K562 (cell line): ENCODE measurements around the gene IRF5. TPM values are rescaled to one million over a fixed set of nuclear protein-coding genes. Genes with fewer than 3 reads are reported as not detected.
A peak's percentile ranks its signal among the peaks of the same experiment; 100 is the strongest.

Source experiments
- ATAC-seq: fragments of 200-7000 bp; cut with Tn5 transposase; 3 replicates; pipeline ENCODE4 v1.9.1; 2020; ENCODE audit warnings: moderate library complexity
- BruUV-seq: library from RNA; stranded (reverse); fragments of 400-500 nt; replicated peaks from 2 replicates; lab custom pipeline; 2021; lab: Mats Ljungman, UMichigan
- CTCF ChIA-PET: fragments of 300-600 bp; formaldehyde crosslinking; extraction: SDS; loops from one replicate; lab custom pipeline; 2021; ENCODE audit warnings: low intra/inter-chr PET ratio; lab: Yijun Ruan, JAX
- POLR2A ChIA-PET: fragments of 300-600, 350-650 bp; sonication (Branson Sonifier 250); formaldehyde crosslinking; extraction: SDS; loops from one replicate; lab custom pipeline; 2021; ENCODE audit warnings: antibody characterized with exemption, inconsistent platforms; lab: Yijun Ruan, JAX
- DNase-seq, 4 experiments: peaks; one replicate each; pipeline versions ENCODE4 v3.0.0 to v3.0.0-alpha.2; 2011 to 2018; ENCODE audit warnings: low spot score in 3 of 4, mixed read lengths in 3 of 4; ENCODE audit errors: extremely low read depth in 1 of 4
- FAIRE-seq: peaks from 2 replicates; lab custom pipeline; 2011; peaks lifted over from hg19 to GRCh38; lab: Jason Lieb, UNC
- H2AFZ ChIP-seq: 2 replicates; pipeline ENCODE4 v1.6.0; 2011; ENCODE audit warnings: low read depth, low read length, control low read depth, inconsistent platforms
- H3K27ac ChIP-seq: fragments of 200-600 bp; 3 replicates; pipeline ENCODE4 v1.8.0; 2011; ENCODE audit warnings: low read depth, mild to moderate bottlenecking, control low read depth, inconsistent platforms, low read length, moderate library complexity, mixed read lengths; ENCODE audit errors: extremely low read depth
- H3K27me3 ChIP-seq, 2 experiments: fragments of 300-600 bp in 1 of 2; 2 replicates in 1 of 2; 3 replicates in 1 of 2; pipeline versions ENCODE4 v1.6.0 to v1.8.0; 2011; ENCODE audit warnings: inconsistent platforms in 2 of 2, low read length in 2 of 2, mild to moderate bottlenecking in 1 of 2, mixed read lengths in 1 of 2, moderate library complexity in 1 of 2; ENCODE audit not compliant: control insufficient read depth in 2 of 2, insufficient read depth in 2 of 2
- H3K36me3 ChIP-seq: fragments of 300-600 bp; 3 replicates; pipeline ENCODE4 v1.8.0; 2011; ENCODE audit warnings: mild to moderate bottlenecking, low read length, inconsistent platforms; ENCODE audit not compliant: control insufficient read depth, insufficient read depth
- H3K4me1 ChIP-seq, 2 experiments: fragments of 200-600 bp in 1 of 2; replicated peaks in 1 of 2; 2 replicates in 1 of 2; 3 replicates in 1 of 2; pipeline versions ENCODE4 v1.5.1 to v1.8.0; 2011; ENCODE audit warnings: inconsistent platforms in 2 of 2, low read length in 2 of 2, mild to moderate bottlenecking in 1 of 2, mixed read lengths in 1 of 2, moderate library complexity in 1 of 2; ENCODE audit not compliant: control insufficient read depth in 2 of 2, insufficient read depth in 2 of 2
- H3K4me2 ChIP-seq: 2 replicates; pipeline ENCODE4 v1.6.1; 2011; ENCODE audit warnings: low read length, control low read depth, inconsistent platforms, mixed read lengths; ENCODE audit not compliant: insufficient read depth
- H3K4me3 ChIP-seq: fragments of 200-600 bp; sonication (generic), shearing (Covaris generic); 2 replicates; pipeline ENCODE4 v1.5.1; 2016; ENCODE audit warnings: control low read depth, inconsistent platforms
- H3K79me2 ChIP-seq: fragments of 200-600 bp; 3 replicates; pipeline ENCODE4 v1.8.0; 2011; ENCODE audit warnings: low read length, inconsistent platforms; ENCODE audit not compliant: control insufficient read depth, insufficient read depth
- H3K9ac ChIP-seq, 2 experiments: 2 replicates each; pipeline versions ENCODE4 v1.6.0 to v1.6.1; 2011; ENCODE audit warnings: low read depth in 2 of 2, low read length in 2 of 2, control low read depth in 1 of 2, inconsistent platforms in 1 of 2, mild to moderate bottlenecking in 1 of 2, mixed read lengths in 1 of 2; ENCODE audit not compliant: insufficient read depth in 1 of 2
- H3K9me1 ChIP-seq: one replicate; pipeline ENCODE4 v1.6.0; 2011; ENCODE audit warnings: inconsistent platforms, mild to moderate bottlenecking, low read length, moderate library complexity; ENCODE audit not compliant: control insufficient read depth, insufficient read depth
- H3K9me3 ChIP-seq: replicated peaks from 2 replicates; pipeline ENCODE4 v1.5.1; 2011; ENCODE audit warnings: low read depth, low read length, inconsistent platforms; ENCODE audit not compliant: control insufficient read depth, insufficient read depth
- H4K20me1 ChIP-seq: replicated peaks from 2 replicates; pipeline ENCODE4 v1.6.1; 2011; ENCODE audit warnings: low read length, inconsistent platforms, mixed read lengths; ENCODE audit not compliant: control insufficient read depth, insufficient read depth
- CCNT2 ChIP-seq: IDR thresholded peaks from 2 replicates; pipeline ENCODE4 v1.6.1; 2011; ENCODE audit warnings: borderline replicate concordance, low read depth, mild to moderate bottlenecking, moderate library complexity, mixed read lengths, low read length; ENCODE audit not compliant: insufficient read length; ENCODE audit errors: extremely low read depth
- GATAD2A ChIP-seq: fragments of 450-650 bp; IDR thresholded peaks from 2 replicates; pipeline ENCODE4 v1.6.1; 2017
- HNRNPK ChIP-seq: fragments of 200-400 bp; formaldehyde crosslinking; IDR thresholded peaks from one replicate; pipeline ENCODE4 v1.6.1; 2018; ENCODE audit warnings: mild to moderate bottlenecking, low read depth, low read length; ENCODE audit not compliant: poor library complexity, severe bottlenecking
- PML ChIP-seq: IDR thresholded peaks from 2 replicates; pipeline ENCODE4 v1.6.1; 2012; ENCODE audit warnings: low read length, inconsistent platforms
- PTBP1 ChIP-seq: fragments of 200-400 bp; formaldehyde crosslinking; IDR thresholded peaks from 2 replicates; pipeline ENCODE4 v1.6.1; 2017; ENCODE audit warnings: low read depth, low read length
- PTTG1 ChIP-seq: fragments of 450-650 bp; IDR thresholded peaks from 2 replicates; pipeline ENCODE4 v1.6.1; 2016; ENCODE audit warnings: low read depth, mild to moderate bottlenecking, missing genetic modification characterization, missing compliant biosample characterization
- STAT6 ChIP-seq: sonication (generic); formaldehyde crosslinking; IDR thresholded peaks from 2 replicates; pipeline ENCODE4 v1.8.1; 2023; ENCODE audit warnings: mild to moderate bottlenecking, missing genetic modification reagents
- U2AF1 ChIP-seq: fragments of 200-400 bp; formaldehyde crosslinking; optimal IDR thresholded peaks from 2 replicates; pipeline ENCODE3; 2017; ENCODE audit warnings: mild to moderate bottlenecking, low read depth, low read length, moderate library complexity
- ZNF124 ChIP-seq: sonication (generic); formaldehyde crosslinking; IDR thresholded peaks from 2 replicates; pipeline ENCODE4 v1.8.1; 2022; ENCODE audit warnings: missing genetic modification reagents
- ZNF212 ChIP-seq: fragments of 450-650 bp; formaldehyde crosslinking; IDR thresholded peaks from 2 replicates; pipeline ENCODE4 v1.4.0; 2020; ENCODE audit warnings: mild to moderate bottlenecking
- ZNF3 ChIP-seq: fragments of 250-450 bp; sonication (Bioruptor Pico); IDR thresholded peaks from 2 replicates; pipeline ENCODE4 v1.5.0; 2021; ENCODE audit warnings: mild to moderate bottlenecking, moderate library complexity
- ZNF436 ChIP-seq: fragments of 250-450, 450-650 bp; sonication (Bioruptor Pico); formaldehyde crosslinking; IDR thresholded peaks from 2 replicates; pipeline ENCODE4 v1.7.0; 2020; ENCODE audit warnings: mild to moderate bottlenecking
- WGBS: fragments of 100-300 bp; shearing (Covaris generic); methylation state at CpG from one replicate; pipeline ENCODE4 v1.1.6; 2016; ENCODE audit warnings: low coverage, mixed read lengths; ENCODE audit not compliant: insufficient coverage; ENCODE audit errors: missing lambda C conversion rate; 5-methylcytosine and 5-hydroxymethylcytosine counted together
- in situ Hi-C: fragments of 300-500 bp; cut with MboI; formaldehyde crosslinking; loops from 4 replicates; pipeline ENCODE4 v1.15.0; 2018; ENCODE audit warnings: inconsistent platforms, mixed read lengths
- intact Hi-C: fragments of 100-400 bp; cut with micrococcal nuclease; formaldehyde crosslinking; loops from 2 replicates; pipeline ENCODE4 v1.14.2; 2022
- polyA plus RNA-seq, 8 experiments: library from polyadenylated mRNA; depleted of rRNA in 4 of 8; stranded (reverse) in 5 of 8; unstranded in 3 of 8; fragments of >200 nt; fragmentation: Nextera tagmentation in 2 of 8; fragmentation: Illumina TruSeq in 1 of 8; extraction: Ambion mirVana in 2 of 8; extraction: Trizol in 1 of 8; gene quantifications; 2 replicates each; pipeline versions ENCODE4 v1.2.1 to v1.2.3, GENCODE V29; 2011 to 2014; ENCODE audit warnings: inconsistent platforms in 1 of 8, missing spikeins in 1 of 8
- total RNA-seq, 7 experiments: library from RNA; depleted of rRNA in 6 of 7; stranded (reverse); fragments of >200 nt in 6 of 7; fragmentation: Illumina TruSeq in 2 of 7; extraction: Trizol in 2 of 7; gene quantifications; 2 replicates each; pipeline versions ENCODE4 v1.2.1 to v1.2.3, GENCODE V29; 2011 to 2021; ENCODE audit warnings: low replicate concordance in 1 of 7

Gene IRF5
- total and polyA plus RNA-seq, 9 of the 15 experiments (the other 6 are each of a cell fraction or from before 2014, with no cell fraction given): 0.04 TPM; not detected in 8

- BruUV-seq: no TSS peak
- POLR2A ChIA-PET: interaction anchor here (1.3 to 1.6 kb wide), 3 partner anchors 10 to 21 kb away, joined by 3 to 5 read pairs (median 4); no protein-coding TSS in a partner anchor
- Histone ChIP-seq H2AFZ (no peak overlapping the region), H3K4me3 (no peak overlapping the region), H3K4me1 (peaks cover 0 to 38% of the 10 kb centered on the region in 2 experiments; a peak in 2 of 5 replicates), H3K36me3 (no peaks in the 10 kb centered on the region), H3K9me1 (no peaks in the 10 kb centered on the region), H3K9ac (no peak overlapping the region), H3K27ac (no peak overlapping the region), H4K20me1 (peaks cover 13% of the 10 kb centered on the region), H3K79me2 (no peaks in the 10 kb centered on the region), H3K27me3 (peaks cover 67 to 74% of the 10 kb centered on the region in 2 experiments; a peak in 4 of 5 replicates), H3K9me3 (no peaks in the 10 kb centered on the region), H3K4me2 (no peak overlapping the region)
- TF ChIP-seq PTTG1 (tag): no peak
- TF ChIP-seq STAT6 (CRISPR knock-in tag): no peak
- TF ChIP-seq ZNF124 (CRISPR knock-in tag): no peak
- no peak for TF ChIP-seq GATAD2A
- no peak for TF ChIP-seq PTBP1
- TF ChIP-seq ZNF436 (CRISPR knock-in tag): no peak
- no peak for TF ChIP-seq CCNT2
- TF ChIP-seq HNRNPK: no peak
- TF ChIP-seq ZNF212 (CRISPR knock-in tag): no peak
- no peak for TF ChIP-seq ZNF3 (CRISPR knock-in tag)
- TF ChIP-seq PML: no peak
- TF ChIP-seq U2AF1: no peak
- FAIRE-seq: peak; percentile 58
- 13% methylated on average over 15 of the region's 15 CpGs for WGBS
- in situ Hi-C loops: no loop called here
- intact Hi-C loops: no loop called here
- DNase-seq: no peak
- ATAC-seq: no peak
- CTCF ChIA-PET: interaction anchor here (0.7 kb wide), 1 partner anchor 16 kb away, joined by 5 read pairs; no protein-coding TSS in a partner anchor
Measured at GRCh38 chr7:128941323-128941890, 3.7 kb downstream of the IRF5 start.
